Measurements from ENCODE around the gene HTR2C. TPM values are rescaled to one million over a fixed set of nuclear protein-coding genes. Genes with fewer than 3 reads are reported as not detected.

HTR2C gene
- total and polyA plus RNA-seq, 2 of the 4 experiments (the other 2 are of a cell fraction): not detected

DNA sequence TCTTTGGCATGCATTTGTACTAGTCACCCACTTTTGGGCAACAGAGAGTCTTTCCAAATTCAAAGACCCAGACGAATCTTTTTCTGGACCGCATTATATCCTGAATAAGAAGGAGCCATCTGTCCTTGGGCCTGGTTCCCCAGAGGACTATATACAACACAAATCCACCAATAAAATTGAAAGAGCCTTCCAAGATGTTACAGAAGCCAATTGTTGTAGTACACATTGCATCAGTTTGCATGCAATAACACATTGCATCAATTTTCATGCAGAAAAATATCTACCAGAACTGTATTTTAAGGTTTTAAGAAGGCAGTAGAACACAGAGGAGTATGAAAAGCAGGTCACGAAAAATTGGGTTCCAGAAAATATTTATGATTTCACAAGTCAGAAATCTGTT is 203.2 kb downstream of the HTR2C start:
- DNase-seq (no peak), ATAC-seq (ENCODE audit: low read depth) (no peak)
- Histone ChIP-seq H3K79me1 (ENCODE audit: low read depth in 1 of 2, low read length in 2 of 2) (no peaks in the 10 kb centered on the region), H2AFZ (replicated peaks; ENCODE audit: low read length, poor library complexity) (no peak overlapping the region), H3K36me3 (ENCODE audit: control insufficient read depth, insufficient read depth, low read length) (no peaks in the 10 kb centered on the region), H4K91ac (ENCODE audit: insufficient read depth, low read depth, low read length) (no peak overlapping the region), H3K4ac (ENCODE audit: low read depth, low read length) (no peak overlapping the region), H2AK5ac (ENCODE audit: low read depth, low read length) (no peak overlapping the region), H2BK5ac (ENCODE audit: low read depth, low read length, poor library complexity, severe bottlenecking) (no peak overlapping the region), H2BK15ac (ENCODE audit: low read depth, low read length) (no peak overlapping the region), H2BK120ac (ENCODE audit: low read depth, low read length) (no peak overlapping the region), H3K23ac (ENCODE audit: low read depth, low read length) (no peak overlapping the region), H3K9ac (ENCODE audit: low read depth, low read length) (no peak overlapping the region), H2AK9ac (replicated peaks; ENCODE audit: low read depth, low read length, poor library complexity) (no peak overlapping the region), H2BK20ac (ENCODE audit: low read depth, low read length) (no peak overlapping the region), H3K4me3 (ENCODE audit: insufficient read depth, low read depth, low read length) (no peak overlapping the region), H4K20me1 (ENCODE audit: insufficient read depth, low read length) (no peaks in the 10 kb centered on the region), H3K56ac (ENCODE audit: extremely low read depth, insufficient read depth, low read length) (no peak overlapping the region), H3K4me1 (ENCODE audit: control insufficient read depth, insufficient read depth, low read length) (no peaks in the 10 kb centered on the region), H4K8ac (ENCODE audit: low read depth in 2 of 2, low read length in 2 of 2) (no peak overlapping the region), H3K14ac (replicated peaks; ENCODE audit: low read depth, low read length) (no peak overlapping the region), H3K27me3 (ENCODE audit: control insufficient read depth, insufficient read depth, low read length) (no peaks in the 10 kb centered on the region), H3K9me3 (ENCODE audit: control insufficient read depth, insufficient read depth, low read length) (0 out of 2 replicates have a peak, but pooled peaks cover 2% of the 10 kb centered on the region), H3K27ac (ENCODE audit: insufficient read depth, low read length) (no peak overlapping the region), H3K4me2 (ENCODE audit: low read depth, low read length) (no peak overlapping the region), H4K5ac (ENCODE audit: low read depth, low read length) (no peak overlapping the region), H3K9me1 (ENCODE audit: insufficient read depth, low read length) (no peaks in the 10 kb centered on the region), H3K18ac (ENCODE audit: low read depth, low read length) (no peak overlapping the region)
- BruUV-seq (replicated peaks): no TSS peak
- intact Hi-C loops (cut with micrococcal nuclease) (no loop called here), dilution Hi-C loops (cut with HindIII; ENCODE audit: low sequenced_read_pairs, unreplicated experiment) (no loop called here), in situ Hi-C loops (cut with MboI; ENCODE audit: low sequenced_read_pairs) (no loop called here)
- TF ChIP-seq RCOR1 (IDR thresholded peaks at IDR 0.05; ENCODE audit: insufficient replicate concordance, low read length) (no peak), MAZ (IDR thresholded peaks at IDR 0.05; ENCODE audit: borderline replicate concordance, low read depth, low read length) (no peak), BHLHE40 (IDR thresholded peaks at IDR 0.05; ENCODE audit: low read depth, low read length) (no peak)
- TF ChIP-seq, protein P1, sequence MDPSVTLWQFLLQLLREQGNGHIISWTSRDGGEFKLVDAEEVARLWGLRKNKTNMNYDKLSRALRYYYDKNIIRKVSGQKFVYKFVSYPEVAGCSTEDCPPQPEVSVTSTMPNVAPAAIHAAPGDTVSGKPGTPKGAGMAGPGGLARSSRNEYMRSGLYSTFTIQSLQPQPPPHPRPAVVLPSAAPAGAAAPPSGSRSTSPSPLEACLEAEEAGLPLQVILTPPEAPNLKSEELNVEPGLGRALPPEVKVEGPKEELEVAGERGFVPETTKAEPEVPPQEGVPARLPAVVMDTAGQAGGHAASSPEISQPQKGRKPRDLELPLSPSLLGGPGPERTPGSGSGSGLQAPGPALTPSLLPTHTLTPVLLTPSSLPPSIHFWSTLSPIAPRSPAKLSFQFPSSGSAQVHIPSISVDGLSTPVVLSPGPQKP (IDR thresholded peaks at IDR 0.05; ENCODE audit: borderline replicate concordance, low read depth, low read length): no peak
- TF ChIP-seq, protein P2, sequence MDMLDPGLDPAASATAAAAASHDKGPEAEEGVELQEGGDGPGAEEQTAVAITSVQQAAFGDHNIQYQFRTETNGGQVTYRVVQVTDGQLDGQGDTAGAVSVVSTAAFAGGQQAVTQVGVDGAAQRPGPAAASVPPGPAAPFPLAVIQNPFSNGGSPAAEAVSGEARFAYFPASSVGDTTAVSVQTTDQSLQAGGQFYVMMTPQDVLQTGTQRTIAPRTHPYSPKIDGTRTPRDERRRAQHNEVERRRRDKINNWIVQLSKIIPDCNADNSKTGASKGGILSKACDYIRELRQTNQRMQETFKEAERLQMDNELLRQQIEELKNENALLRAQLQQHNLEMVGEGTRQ (IDR thresholded peaks at IDR 0.05; ENCODE audit: low read depth, low read length): no peak
- WGBS, 2 experiments (ENCODE audit: extremely low coverage in 2 of 2, insufficient read length in 1 of 2): 80% methylated on average over 2 of the region's 3 CpGs; no CpG with 5 or more reads in 1 of the 2 experiments
- ChIA-PET CTCF (no interaction called here), POLR2A (ENCODE audit: unreplicated experiment) (no interaction called here)
